Heart left ventricle (tissue), 16 donors: ENCODE data around the gene ATG4A. TPM values are rescaled to one million over a fixed set of nuclear protein-coding genes. Genes with fewer than 3 reads are reported as not detected.

Source experiments
- ATAC-seq, 4 donors: fragments of 200-7000 bp; cut with Tn5 transposase; one replicate each; pipeline ENCODE4 v1.9.1; 2020 to 2022; ENCODE audit warnings: moderate library complexity in 4 of 4, mild to moderate bottlenecking in 3 of 4, moderate number of reproducible peaks in 1 of 4
- DNase-seq, 5 donors: peaks; one replicate each; pipeline ENCODE4 v3.0.0-alpha.2; 2020
- H3K27ac ChIP-seq, 12 donors: fragments of 200-600 bp; sonication (generic) in 4 of 12; one replicate each; pipeline versions ENCODE4 v1.5.0 to v1.8.0; 2016 to 2022; ENCODE audit warnings: mild to moderate bottlenecking in 2 of 12
- H3K27me3 ChIP-seq, 9 donors: fragments of 200-600 bp; sonication (generic) in 2 of 9; one replicate each; pipeline versions ENCODE4 v1.5.1 to v1.8.0; 2016 to 2022; ENCODE audit warnings: mild to moderate bottlenecking in 3 of 9
- H3K36me3 ChIP-seq, 9 donors: fragments of 200-600 bp; sonication (generic) in 2 of 9; one replicate each; pipeline versions ENCODE4 v1.5.0 to v1.8.0; 2018 to 2022; ENCODE audit warnings: mild to moderate bottlenecking in 2 of 9
- H3K4me1 ChIP-seq, 12 donors: fragments of 200-600 bp; sonication (generic) in 4 of 12; one replicate each; pipeline versions ENCODE4 v1.5.0 to v1.8.0; 2016 to 2022; ENCODE audit warnings: mild to moderate bottlenecking in 3 of 12
- H3K4me3 ChIP-seq, 12 donors: fragments of 200-600 bp; sonication (generic) in 4 of 12; one replicate each; pipeline versions ENCODE4 v1.5.0 to v1.8.0; 2017 to 2022; ENCODE audit warnings: mild to moderate bottlenecking in 9 of 12, moderate library complexity in 4 of 12
- H3K9me3 ChIP-seq, 12 donors: fragments of 200-600 bp; sonication (generic) in 4 of 12; one replicate each; pipeline versions ENCODE4 v1.5.0 to v1.8.0; 2016 to 2022; ENCODE audit warnings: mild to moderate bottlenecking in 1 of 12
- CTCF ChIP-seq, 12 donors: fragments of 200-600 bp; sonication (generic) in 4 of 12; IDR thresholded peaks; one replicate each; pipeline versions ENCODE4 v1.5.0 to v1.8.0; 2018 to 2022; ENCODE audit warnings: antibody characterized with exemption in 12 of 12, mild to moderate bottlenecking in 5 of 12
- POLR2A ChIP-seq, 2 donors: fragments of 450-650 bp; IDR thresholded peaks; one replicate each; pipeline ENCODE4 v1.6.1; 2017; ENCODE audit warnings: antibody characterized with exemption in 2 of 2, mild to moderate bottlenecking in 2 of 2, moderate library complexity in 2 of 2
- WGBS, 4 donors: extraction: QIAGEN DNeasy Blood & Tissue Kit in 2 of 4; methylation state at CpG; one replicate each; pipeline versions ENCODE4 v1.1.5 to v1.1.7; 2013 to 2018; 5-methylcytosine and 5-hydroxymethylcytosine counted together
- intact Hi-C, 10 donors: fragments of 100-400 bp; cut with DNase I; formaldehyde crosslinking; loops; one replicate each; pipeline versions ENCODE4 v1.11.1 to v1.14.2; 2022
- polyA plus RNA-seq, 2 donors: library from polyadenylated mRNA; stranded (reverse); fragments of 200-250 nt; gene quantifications; one replicate each; pipeline ENCODE4 v1.2.3, GENCODE V29; 2013
- total RNA-seq, 9 donors: library from RNA; depleted of rRNA in 2 of 9; stranded (reverse); fragments of >200 nt in 2 of 9; fragmentation: NEBNext Ultra II Directional in 3 of 9; extraction: Animal tissue kit (Norgen Biotek cat#: 25700) in 3 of 9; gene quantifications; one replicate each; pipeline versions ENCODE4 v1.1.0 to v1.2.4, GENCODE V29; 2016 to 2023
- donor health status: ischemic (EF 13 %, LVEDD 7.1; RV severe dilation, severe dysfunction).
- donor health status: healthy with polysubstance abuse.
- donor health status: DM: no; HTN: yes; CAD: no.
- donor health status: DM: no; HTN: no; CAD: no.
- donor health status: ischemic (EF 25% LVEDD 6.9; RV normal size, moderate dysfunction).
- donor health status: ischemic (EF 25% LVEDD 5.7; RV mildly dilated, moderate dysfunction).
- donor health status: healthy.
- donor health status: DM: yes; HTN: yes; CAD: no.
- donor health status: ischemic (EF 35%, LVEDD 5.7; RV mildly dilated, moderate dysfunction).
- donor health status: nonischemic (EF 11% LVEDD 7.7; RV severe dilation, severe dysfunction).
- donor health status: DM: yes; HTN: yes; CAD: no.
- donor health status: PGD.
- donor health status: ischemic (EF 29% LVEDD 5.4; RV normal size, mild dysfunction).
- donor health status: nonischemic (EF 23%, LVEDD 6.1; RV moderate dilation, normal function).

The ATG4A gene
- total and polyA plus RNA-seq, 11 donors: 11.0 to 22.7 (median 18.0) TPM

- Histone ChIP-seq H3K27ac (peak overlapping the region; percentile 50 to 91 (median 85)), H3K9me3 (no peaks in the 10 kb centered on the region), H3K36me3 (peaks cover 0 to 30% (median 25%) of the 10 kb centered on the region in 9 donors), H3K4me1 (peaks cover 0 to 25% (median 6%) of the 10 kb centered on the region in 12 donors), H3K4me3 (peak overlapping the region; percentile 42 to 92 (median 68)), H3K27me3 (no peaks in the 10 kb centered on the region)
- intact Hi-C loops: loop anchor here in 3 of 10 donors (5.0 kb wide), 2 partner anchors 37 to 42 kb away; no protein-coding TSS in a partner anchor
- DNase-seq: no peak
- TF ChIP-seq CTCF (IDR thresholded peaks at IDR 0.05) (no peak), POLR2A (IDR thresholded peaks at IDR 0.05) (no peak)
- no peak for ATAC-seq
- 2 to 39% (median 14%) methylated on average over 20 of the region's 20 CpGs for WGBS, 4 donors
Observed at GRCh38 chrX:108090491-108091263, 901 bp upstream of the ATG4A start.

- intact Hi-C loops: loop anchor here in 3 of 10 donors (5.0 kb wide), 2 partner anchors 35 to 40 kb away; no protein-coding TSS in a partner anchor
- peak; percentile 32 to 56 (median 53) for ATAC-seq
Observed at GRCh38 chrX:108091878-108092291, 307 bp downstream of the ATG4A start.

GRCh38 chrX:108097380-108097779 is 5.8 kb downstream of the ATG4A start:
- Histone ChIP-seq H3K4me1 (peaks cover 0 to 5% (median 0%) of the 10 kb centered on the region in 12 donors), H3K9me3 (no peaks in the 10 kb centered on the region), H3K36me3 (no peaks in the 10 kb centered on the region), H3K27ac (no peak overlapping the region), H3K27me3 (peaks cover 0 to 5% (median 0%) of the 10 kb centered on the region in 9 donors), H3K4me3 (no peak overlapping the region)
- WGBS, 4 donors: 81 to 98% (median 94%) methylated on average over 2 of the region's 2 CpGs
- DNase-seq (no peak), ATAC-seq (no peak)
- intact Hi-C loops: no loop called here
- TF ChIP-seq POLR2A (IDR thresholded peaks at IDR 0.05) (no peak), CTCF (IDR thresholded peaks at IDR 0.05) (no peak)

More at GRCh38 chrX:108091878-108092291, 307 bp downstream of the ATG4A start:
- Histone ChIP-seq H3K9me3 (no peaks in the 10 kb centered on the region), H3K36me3 (peaks cover 0 to 17% (median 13%) of the 10 kb centered on the region in 9 donors), H3K27ac (peak overlapping the region in 11 of 12 donors; percentile 48 to 90 (median 76)), H3K4me1 (peaks cover 0 to 25% (median 6%) of the 10 kb centered on the region in 12 donors), H3K4me3 (peak overlapping the region; percentile 28 to 92 (median 68)), H3K27me3 (no peaks in the 10 kb centered on the region)
- 0 to 40% (median 17%) methylated on average over 15 of the region's 15 CpGs for WGBS, 4 donors
- DNase-seq: no peak
- TF ChIP-seq CTCF (IDR thresholded peaks at IDR 0.05) (no peak), POLR2A (IDR thresholded peaks at IDR 0.05) (no peak)

GRCh38 chrX:108105473-108105872 is 13.9 kb downstream of the ATG4A start:
- no peak for ATAC-seq
- Histone ChIP-seq H3K36me3 (no peaks in the 10 kb centered on the region), H3K9me3 (peaks cover 0 to 7% (median 0%) of the 10 kb centered on the region in 12 donors), H3K27me3 (no peaks in the 10 kb centered on the region), H3K4me1 (no peaks in the 10 kb centered on the region), H3K4me3 (no peak overlapping the region), H3K27ac (peak overlapping the region in 6 of 12 donors; percentile 4 to 69 (median 43))
- intact Hi-C loops: no loop called here
- no peak for DNase-seq
- TF ChIP-seq CTCF (IDR thresholded peaks at IDR 0.05): no peak
- TF ChIP-seq POLR2A (IDR thresholded peaks at IDR 0.05): no peak
